ENCODE data around the gene RYR2. TPM values are rescaled to one million over a fixed set of nuclear protein-coding genes. Genes with fewer than 3 reads are reported as not detected.

The RYR2 gene
- total and polyA plus RNA-seq, 2 of the 8 experiments (the other 6 are each of a cell fraction or from before 2014, with no cell fraction given) = 1.3 to 4.4 TPM

DNA sequence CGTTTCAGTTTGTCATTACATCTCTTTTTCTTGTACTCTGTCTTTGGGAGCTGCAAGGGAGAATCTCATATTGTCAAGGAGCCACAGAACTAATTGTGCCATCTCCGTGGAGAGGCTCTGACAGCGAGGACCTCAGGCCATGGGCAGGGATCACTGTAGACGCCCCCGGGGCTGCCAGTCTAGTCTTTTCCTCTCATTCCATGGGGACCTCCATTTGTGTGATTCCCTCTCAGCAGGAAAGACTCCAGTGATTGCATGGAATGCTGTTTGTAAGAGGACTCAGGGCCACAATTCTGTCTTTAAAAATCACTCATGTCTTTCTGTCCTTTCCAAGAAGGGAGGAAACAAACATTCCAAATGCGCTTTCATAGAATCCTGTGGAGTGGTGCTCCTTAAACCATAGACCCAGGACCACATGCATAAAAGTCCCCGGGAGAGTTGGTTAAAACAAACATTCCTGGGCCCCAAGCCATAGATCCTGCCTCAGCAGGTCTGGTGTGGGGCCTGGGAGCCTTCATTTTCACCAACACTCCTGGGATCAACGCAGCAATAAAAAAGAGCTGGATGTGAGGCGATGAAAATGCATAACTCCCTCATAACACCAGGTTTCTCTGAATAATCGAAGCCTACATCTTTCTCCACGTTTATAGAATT, 744.2 kb downstream of the RYR2 start (continued):
- TF ChIP-seq, protein P1, sequence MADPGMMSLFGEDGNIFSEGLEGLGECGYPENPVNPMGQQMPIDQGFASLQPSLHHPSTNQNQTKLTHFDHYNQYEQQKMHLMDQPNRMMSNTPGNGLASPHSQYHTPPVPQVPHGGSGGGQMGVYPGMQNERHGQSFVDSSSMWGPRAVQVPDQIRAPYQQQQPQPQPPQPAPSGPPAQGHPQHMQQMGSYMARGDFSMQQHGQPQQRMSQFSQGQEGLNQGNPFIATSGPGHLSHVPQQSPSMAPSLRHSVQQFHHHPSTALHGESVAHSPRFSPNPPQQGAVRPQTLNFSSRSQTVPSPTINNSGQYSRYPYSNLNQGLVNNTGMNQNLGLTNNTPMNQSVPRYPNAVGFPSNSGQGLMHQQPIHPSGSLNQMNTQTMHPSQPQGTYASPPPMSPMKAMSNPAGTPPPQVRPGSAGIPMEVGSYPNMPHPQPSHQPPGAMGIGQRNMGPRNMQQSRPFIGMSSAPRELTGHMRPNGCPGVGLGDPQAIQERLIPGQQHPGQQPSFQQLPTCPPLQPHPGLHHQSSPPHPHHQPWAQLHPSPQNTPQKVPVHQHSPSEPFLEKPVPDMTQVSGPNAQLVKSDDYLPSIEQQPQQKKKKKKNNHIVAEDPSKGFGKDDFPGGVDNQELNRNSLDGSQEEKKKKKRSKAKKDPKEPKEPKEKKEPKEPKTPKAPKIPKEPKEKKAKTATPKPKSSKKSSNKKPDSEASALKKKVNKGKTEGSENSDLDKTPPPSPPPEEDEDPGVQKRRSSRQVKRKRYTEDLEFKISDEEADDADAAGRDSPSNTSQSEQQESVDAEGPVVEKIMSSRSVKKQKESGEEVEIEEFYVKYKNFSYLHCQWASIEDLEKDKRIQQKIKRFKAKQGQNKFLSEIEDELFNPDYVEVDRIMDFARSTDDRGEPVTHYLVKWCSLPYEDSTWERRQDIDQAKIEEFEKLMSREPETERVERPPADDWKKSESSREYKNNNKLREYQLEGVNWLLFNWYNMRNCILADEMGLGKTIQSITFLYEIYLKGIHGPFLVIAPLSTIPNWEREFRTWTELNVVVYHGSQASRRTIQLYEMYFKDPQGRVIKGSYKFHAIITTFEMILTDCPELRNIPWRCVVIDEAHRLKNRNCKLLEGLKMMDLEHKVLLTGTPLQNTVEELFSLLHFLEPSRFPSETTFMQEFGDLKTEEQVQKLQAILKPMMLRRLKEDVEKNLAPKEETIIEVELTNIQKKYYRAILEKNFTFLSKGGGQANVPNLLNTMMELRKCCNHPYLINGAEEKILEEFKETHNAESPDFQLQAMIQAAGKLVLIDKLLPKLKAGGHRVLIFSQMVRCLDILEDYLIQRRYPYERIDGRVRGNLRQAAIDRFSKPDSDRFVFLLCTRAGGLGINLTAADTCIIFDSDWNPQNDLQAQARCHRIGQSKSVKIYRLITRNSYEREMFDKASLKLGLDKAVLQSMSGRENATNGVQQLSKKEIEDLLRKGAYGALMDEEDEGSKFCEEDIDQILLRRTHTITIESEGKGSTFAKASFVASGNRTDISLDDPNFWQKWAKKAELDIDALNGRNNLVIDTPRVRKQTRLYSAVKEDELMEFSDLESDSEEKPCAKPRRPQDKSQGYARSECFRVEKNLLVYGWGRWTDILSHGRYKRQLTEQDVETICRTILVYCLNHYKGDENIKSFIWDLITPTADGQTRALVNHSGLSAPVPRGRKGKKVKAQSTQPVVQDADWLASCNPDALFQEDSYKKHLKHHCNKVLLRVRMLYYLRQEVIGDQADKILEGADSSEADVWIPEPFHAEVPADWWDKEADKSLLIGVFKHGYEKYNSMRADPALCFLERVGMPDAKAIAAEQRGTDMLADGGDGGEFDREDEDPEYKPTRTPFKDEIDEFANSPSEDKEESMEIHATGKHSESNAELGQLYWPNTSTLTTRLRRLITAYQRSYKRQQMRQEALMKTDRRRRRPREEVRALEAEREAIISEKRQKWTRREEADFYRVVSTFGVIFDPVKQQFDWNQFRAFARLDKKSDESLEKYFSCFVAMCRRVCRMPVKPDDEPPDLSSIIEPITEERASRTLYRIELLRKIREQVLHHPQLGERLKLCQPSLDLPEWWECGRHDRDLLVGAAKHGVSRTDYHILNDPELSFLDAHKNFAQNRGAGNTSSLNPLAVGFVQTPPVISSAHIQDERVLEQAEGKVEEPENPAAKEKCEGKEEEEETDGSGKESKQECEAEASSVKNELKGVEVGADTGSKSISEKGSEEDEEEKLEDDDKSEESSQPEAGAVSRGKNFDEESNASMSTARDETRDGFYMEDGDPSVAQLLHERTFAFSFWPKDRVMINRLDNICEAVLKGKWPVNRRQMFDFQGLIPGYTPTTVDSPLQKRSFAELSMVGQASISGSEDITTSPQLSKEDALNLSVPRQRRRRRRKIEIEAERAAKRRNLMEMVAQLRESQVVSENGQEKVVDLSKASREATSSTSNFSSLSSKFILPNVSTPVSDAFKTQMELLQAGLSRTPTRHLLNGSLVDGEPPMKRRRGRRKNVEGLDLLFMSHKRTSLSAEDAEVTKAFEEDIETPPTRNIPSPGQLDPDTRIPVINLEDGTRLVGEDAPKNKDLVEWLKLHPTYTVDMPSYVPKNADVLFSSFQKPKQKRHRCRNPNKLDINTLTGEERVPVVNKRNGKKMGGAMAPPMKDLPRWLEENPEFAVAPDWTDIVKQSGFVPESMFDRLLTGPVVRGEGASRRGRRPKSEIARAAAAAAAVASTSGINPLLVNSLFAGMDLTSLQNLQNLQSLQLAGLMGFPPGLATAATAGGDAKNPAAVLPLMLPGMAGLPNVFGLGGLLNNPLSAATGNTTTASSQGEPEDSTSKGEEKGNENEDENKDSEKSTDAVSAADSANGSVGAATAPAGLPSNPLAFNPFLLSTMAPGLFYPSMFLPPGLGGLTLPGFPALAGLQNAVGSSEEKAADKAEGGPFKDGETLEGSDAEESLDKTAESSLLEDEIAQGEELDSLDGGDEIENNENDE (IDR thresholded peaks at IDR 0.05; ENCODE audit: insufficient replicate concordance, low read length) = no peak
- TF ChIP-seq CTCF (IDR thresholded peaks at IDR 0.05; ENCODE audit: control extremely low read depth in 1 of 3, insufficient read depth in 1 of 3, low read depth in 1 of 3, low read length in 3 of 3) (no peak), USF2 (IDR thresholded peaks at IDR 0.05; ENCODE audit: low read length) (no peak), SP4 (IDR thresholded peaks at IDR 0.05; ENCODE audit: low read length) (no peak), KDM4A (IDR thresholded peaks at IDR 0.05; ENCODE audit: low read depth, low read length, severe bottlenecking) (no peak), PHF8 (conservative IDR thresholded peaks at IDR 0.05; ENCODE audit: low read depth, low read length) (no peak)
